Uterus (tissue), 4 donors: ENCODE results near the gene SYNE1. TPM values are rescaled to one million over a fixed set of nuclear protein-coding genes. Genes with fewer than 3 reads are reported as not detected.

Experiments used
- DNase-seq, 2 donors: peaks; one replicate each; pipeline ENCODE4 v3.0.0-alpha.2; 2019 to 2020
- H3K27ac ChIP-seq, 2 donors: fragments of 200-600 bp; sonication (generic); 1 replicate in 1 of 2; 2 replicates in 1 of 2; pipeline ENCODE4 v1.5.1; 2016 to 2018
- H3K27me3 ChIP-seq, 2 donors: fragments of 200-600 bp; sonication (generic); one replicate each; pipeline ENCODE4 v1.5.1; 2018 to 2019; ENCODE audit warnings: control low read depth in 1 of 2
- H3K36me3 ChIP-seq, 2 donors: fragments of 200-600 bp; sonication (generic); one replicate each; pipeline ENCODE4 v1.5.1; 2019; ENCODE audit warnings: control low read depth in 1 of 2
- H3K4me1 ChIP-seq, 2 donors: fragments of 200-600 bp; sonication (generic); one replicate each; pipeline ENCODE4 v1.5.1; 2018 to 2019; ENCODE audit warnings: control low read depth in 1 of 2
- H3K4me3 ChIP-seq, 2 donors: fragments of 200-600 bp; sonication (generic); 1 replicate in 1 of 2; 2 replicates in 1 of 2; pipeline ENCODE4 v1.5.1; 2018 to 2019; ENCODE audit warnings: mild to moderate bottlenecking in 1 of 2
- H3K9me3 ChIP-seq, 2 donors: fragments of 200-600 bp; sonication (generic); one replicate each; pipeline ENCODE4 v1.5.1; 2019; ENCODE audit warnings: control low read depth in 1 of 2
- POLR2A ChIP-seq, 2 donors: fragments of 450-650 bp; IDR thresholded peaks; one replicate each; pipeline ENCODE4 v1.6.1; 2016; ENCODE audit warnings: antibody characterized with exemption in 2 of 2, mild to moderate bottlenecking in 1 of 2, moderate library complexity in 1 of 2
- intact Hi-C: fragments of 100-400 bp; cut with DNase I; formaldehyde crosslinking; loops from one replicate; pipeline ENCODE4 v1.15.1; 2023; ENCODE audit warnings: low total_unique reads
- total RNA-seq, 4 donors: library from RNA; depleted of rRNA in 3 of 4; stranded (reverse); fragments of >200 nt in 3 of 4; gene quantifications; one replicate each; pipeline versions ENCODE4 v1.1.0 to v1.2.4, GENCODE V29; 2014 to 2023
- TF ChIP-seq, protein P1 (sequence below), 4 experiments: fragments of 200-600 bp in 2 of 4; fragments of 450-650 bp in 2 of 4; sonication (generic) in 2 of 4; IDR thresholded peaks; one replicate each; pipeline ENCODE4 v1.5.1; 2016 to 2019; ENCODE audit warnings: antibody characterized with exemption in 4 of 4, mild to moderate bottlenecking in 2 of 4, moderate library complexity in 1 of 4
- donor health status: DM: yes; HTN: yes; CAD: no.

Gene SYNE1
- total RNA-seq, 4 donors from 2014 or later = 134 to 339 (median 181) TPM

DNA sequence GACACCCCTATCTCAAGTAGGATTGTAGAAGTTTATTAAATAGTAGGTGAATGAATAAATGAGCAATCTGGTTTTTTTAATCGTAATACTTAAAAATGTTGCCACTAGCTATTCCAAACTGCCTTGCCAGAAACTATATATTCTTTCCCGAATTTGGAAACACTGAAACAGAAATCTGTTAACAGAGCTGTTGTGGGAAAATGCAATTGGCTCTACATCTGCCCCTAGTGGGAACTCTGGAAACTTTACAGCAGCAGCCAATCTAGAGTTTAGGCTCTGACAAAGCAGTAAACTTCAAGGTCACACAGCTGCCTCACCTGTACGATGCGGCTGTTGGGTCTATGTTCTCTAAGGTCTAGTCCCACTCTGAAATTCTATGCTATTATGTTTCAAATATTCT is 41.7 kb downstream of the SYNE1 start:
- peak in 1 of 2 donors; percentile 27 for DNase-seq
- intact Hi-C loops = no loop called here
- H3K36me3 ChIP-seq = no peaks in the 10 kb centered on the region
- no peaks in the 10 kb centered on the region for H3K9me3 ChIP-seq
- H3K27me3 ChIP-seq = no peaks in the 10 kb centered on the region
- H3K27ac ChIP-seq = peak overlapping the region in 1 of 2 donors; percentile 38
- peaks cover 0 to 8% of the 10 kb centered on the region in 2 donors for H3K4me1 ChIP-seq
- H3K4me3 ChIP-seq = no peak overlapping the region
- TF ChIP-seq POLR2A (IDR thresholded peaks at IDR 0.05) = no peak
- TF ChIP-seq, protein P1, sequence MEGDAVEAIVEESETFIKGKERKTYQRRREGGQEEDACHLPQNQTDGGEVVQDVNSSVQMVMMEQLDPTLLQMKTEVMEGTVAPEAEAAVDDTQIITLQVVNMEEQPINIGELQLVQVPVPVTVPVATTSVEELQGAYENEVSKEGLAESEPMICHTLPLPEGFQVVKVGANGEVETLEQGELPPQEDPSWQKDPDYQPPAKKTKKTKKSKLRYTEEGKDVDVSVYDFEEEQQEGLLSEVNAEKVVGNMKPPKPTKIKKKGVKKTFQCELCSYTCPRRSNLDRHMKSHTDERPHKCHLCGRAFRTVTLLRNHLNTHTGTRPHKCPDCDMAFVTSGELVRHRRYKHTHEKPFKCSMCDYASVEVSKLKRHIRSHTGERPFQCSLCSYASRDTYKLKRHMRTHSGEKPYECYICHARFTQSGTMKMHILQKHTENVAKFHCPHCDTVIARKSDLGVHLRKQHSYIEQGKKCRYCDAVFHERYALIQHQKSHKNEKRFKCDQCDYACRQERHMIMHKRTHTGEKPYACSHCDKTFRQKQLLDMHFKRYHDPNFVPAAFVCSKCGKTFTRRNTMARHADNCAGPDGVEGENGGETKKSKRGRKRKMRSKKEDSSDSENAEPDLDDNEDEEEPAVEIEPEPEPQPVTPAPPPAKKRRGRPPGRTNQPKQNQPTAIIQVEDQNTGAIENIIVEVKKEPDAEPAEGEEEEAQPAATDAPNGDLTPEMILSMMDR (IDR thresholded peaks at IDR 0.05) = peak in 3 of 4 experiments; percentile 21 to 58 (median 39)

DNA sequence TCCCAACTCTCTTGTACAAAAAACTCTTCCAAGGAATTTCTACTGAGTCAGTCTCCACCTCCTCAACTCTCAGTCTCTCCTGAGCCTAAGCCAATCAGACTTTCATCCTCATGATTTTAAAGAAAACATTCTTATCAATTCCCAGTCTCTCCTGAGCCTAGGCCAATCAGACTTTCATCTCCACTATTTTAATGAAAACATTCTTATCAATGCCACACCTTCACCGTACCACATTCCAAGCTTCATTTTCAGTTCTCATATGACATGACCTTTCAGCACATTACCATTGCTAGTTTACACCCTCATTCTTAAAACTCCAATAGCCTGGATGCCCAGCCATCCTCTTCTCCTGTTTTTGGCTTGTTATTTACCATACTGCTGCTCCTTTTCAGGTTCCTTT is 42.5 kb downstream of the SYNE1 start:
- no peak overlapping the region for H3K4me3 ChIP-seq
- peaks cover 0 to 2% of the 10 kb centered on the region in 2 donors for H3K4me1 ChIP-seq
- intact Hi-C loops = no loop called here
- no peaks in the 10 kb centered on the region for H3K27me3 ChIP-seq
- H3K27ac ChIP-seq = peak overlapping the region in 1 of 2 donors; percentile 38
- no peak for DNase-seq
- no peaks in the 10 kb centered on the region for H3K9me3 ChIP-seq
- no peak for TF ChIP-seq POLR2A (IDR thresholded peaks at IDR 0.05)
- TF ChIP-seq, protein P1 (IDR thresholded peaks at IDR 0.05) = no peak
- no peaks in the 10 kb centered on the region for H3K36me3 ChIP-seq

DNA sequence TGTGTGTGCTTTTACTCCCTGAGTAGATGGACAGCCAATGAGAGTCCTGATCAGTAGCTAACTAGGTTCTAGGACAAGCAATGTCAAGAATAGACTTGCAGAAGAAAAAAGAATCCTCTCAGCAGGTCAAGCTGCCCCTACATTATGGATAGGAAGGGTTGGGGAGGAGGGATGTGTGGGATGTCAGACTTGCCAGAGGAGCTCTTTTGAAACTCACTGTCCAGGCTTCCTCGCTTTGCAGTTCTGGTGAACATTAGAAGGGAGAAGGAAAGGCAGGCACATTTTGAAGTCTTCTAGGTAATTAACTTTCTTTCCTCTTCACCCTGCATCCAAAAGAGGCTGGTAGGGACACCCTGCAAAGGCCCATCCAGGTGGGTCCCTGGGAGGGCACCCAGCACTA is 48.7 kb downstream of the SYNE1 start:
- Histone ChIP-seq H3K36me3 (no peaks in the 10 kb centered on the region), H3K27me3 (no peaks in the 10 kb centered on the region), H3K9me3 (no peaks in the 10 kb centered on the region), H3K4me3 (no peak overlapping the region), H3K4me1 (no peaks in the 10 kb centered on the region), H3K27ac (no peak overlapping the region)
- intact Hi-C loops = no loop called here
- no peak for DNase-seq
- no peak for TF ChIP-seq POLR2A (IDR thresholded peaks at IDR 0.05)
- TF ChIP-seq, protein P1 (IDR thresholded peaks at IDR 0.05) = no peak

DNA sequence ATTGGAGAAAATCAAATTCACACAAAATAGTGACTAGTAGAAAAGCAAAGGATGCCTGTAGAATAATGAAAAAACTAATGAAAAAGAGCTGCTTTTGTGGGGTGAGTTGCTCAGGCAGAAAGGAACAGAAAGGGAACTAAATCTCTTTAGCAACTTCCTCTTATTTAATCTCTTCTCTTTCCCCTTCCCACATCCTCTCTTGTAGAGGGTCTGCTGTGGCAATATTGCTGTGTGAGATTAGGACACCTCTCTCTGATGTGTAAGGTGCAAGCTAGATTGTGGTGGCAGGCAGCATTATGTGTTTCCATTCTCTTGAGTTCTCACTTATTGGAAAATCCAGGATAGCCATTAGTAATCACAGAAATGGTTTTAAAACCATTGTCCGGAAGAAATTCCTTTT is 49.7 kb downstream of the SYNE1 start:
- no peaks in the 10 kb centered on the region for H3K36me3 ChIP-seq
- H3K9me3 ChIP-seq = no peaks in the 10 kb centered on the region
- H3K27me3 ChIP-seq = no peaks in the 10 kb centered on the region
- intact Hi-C loops = no loop called here
- H3K4me3 ChIP-seq = no peak overlapping the region
- no peaks in the 10 kb centered on the region for H3K4me1 ChIP-seq
- no peak overlapping the region for H3K27ac ChIP-seq
- DNase-seq = no peak
- no peak for TF ChIP-seq POLR2A (IDR thresholded peaks at IDR 0.05)
- TF ChIP-seq, protein P1 (IDR thresholded peaks at IDR 0.05) = no peak

DNA sequence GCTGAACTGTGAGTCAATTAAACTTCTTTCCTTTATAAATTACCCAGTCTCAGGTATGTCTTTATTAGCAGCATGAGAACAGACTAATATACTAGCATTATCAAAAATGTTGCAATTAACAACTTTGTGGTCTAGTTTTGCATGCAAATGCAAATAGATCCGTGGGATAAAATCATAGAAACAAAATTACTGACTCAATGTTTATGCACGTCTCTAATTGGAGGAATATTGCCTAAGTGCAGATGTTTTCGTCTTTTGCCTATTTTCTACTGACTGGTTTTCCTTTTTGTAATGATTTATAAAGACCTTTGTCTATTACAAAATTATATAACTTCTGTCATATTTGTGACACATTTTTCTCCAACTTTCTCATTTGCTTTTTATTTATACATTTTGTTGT is 51.9 kb downstream of the SYNE1 start:
- no peaks in the 10 kb centered on the region for H3K4me1 ChIP-seq
- intact Hi-C loops = no loop called here
- H3K4me3 ChIP-seq = no peak overlapping the region
- no peaks in the 10 kb centered on the region for H3K36me3 ChIP-seq
- no peak overlapping the region for H3K27ac ChIP-seq
- no peaks in the 10 kb centered on the region for H3K9me3 ChIP-seq
- no peak for DNase-seq
- TF ChIP-seq, protein P1 (IDR thresholded peaks at IDR 0.05) = no peak
- no peak for TF ChIP-seq POLR2A (IDR thresholded peaks at IDR 0.05)
- no peaks in the 10 kb centered on the region for H3K27me3 ChIP-seq
